HG03095 (cell line): ENCODE measurements around the gene ARID5A.
A peak's percentile ranks its signal among the peaks of the same experiment; 100 is the strongest.
"Not testable (repeated sequence)": the region's sequence is repeated elsewhere in the genome, so short reads cannot be mapped to it uniquely, and the experiment has no call there.

ENCODE experiments used
- ATAC-seq: cut with Tn5 transposase; IDR thresholded peaks from one replicate; pipeline ENCODE4 v1.9.1; 2021; ENCODE audit warnings: moderate library complexity; ENCODE audit not compliant: unreplicated experiment

The ARID5A gene

GRCh38 chr2:96536445-96537065 lies at the start of gene ARID5A:
TSS of gene ARID5A (plus strand) at chr2:96536752. CDS start at chr2:96536827, 75 bp downstream.
- peak; percentile 39 for ATAC-seq

- ATAC-seq: no peak
Observed at GRCh38 chr2:96489261-96489660, 47.3 kb upstream of the ARID5A start.

- ATAC-seq: no peak
Observed at GRCh38 chr2:96489663-96490062, 46.9 kb upstream of the ARID5A start.

GRCh38 chr2:96491860-96492497 lies 44.6 kb upstream of the ARID5A start:
- no peak for ATAC-seq

GRCh38 chr2:96493072-96493471 lies 43.5 kb upstream of the ARID5A start:
- no peak for ATAC-seq

GRCh38 chr2:96494188-96494587 lies 42.4 kb upstream of the ARID5A start:
- no peak for ATAC-seq

GRCh38 chr2:96495982-96496629 lies 40.4 kb upstream of the ARID5A start:
- no peak for ATAC-seq

- ATAC-seq: no peak
Observed at GRCh38 chr2:96498021-96498431, 38.5 kb upstream of the ARID5A start.

- ATAC-seq: not testable (repeated sequence)
Observed at GRCh38 chr2:96498611-96499010, 37.9 kb upstream of the ARID5A start.

- no peak for ATAC-seq
Observed at GRCh38 chr2:96499061-96499960, 37.2 kb upstream of the ARID5A start.

GRCh38 chr2:96500385-96501066 lies 36.0 kb upstream of the ARID5A start:
- ATAC-seq: no peak

GRCh38 chr2:96501471-96501874 lies 35.1 kb upstream of the ARID5A start:
- peak; percentile 48 for ATAC-seq

GRCh38 chr2:96501886-96502810 lies 34.4 kb upstream of the ARID5A start:
- no peak for ATAC-seq

GRCh38 chr2:96502891-96503636 lies 33.5 kb upstream of the ARID5A start:
- ATAC-seq: no peak

GRCh38 chr2:96503637-96504243 lies 32.8 kb upstream of the ARID5A start:
- ATAC-seq: no peak

- no peak for ATAC-seq
Observed at GRCh38 chr2:96505231-96505889, 31.2 kb upstream of the ARID5A start, which contains the start of gene NEURL3. TSS of gene NEURL3 (minus strand) at chr2:96505357. CDS start at chr2:96505286, 71 bp downstream.

GRCh38 chr2:96506016-96506906 lies 30.3 kb upstream of the ARID5A start:
- ATAC-seq: no peak
